SU-DHL-6 (cell line): ENCODE data around the gene L3MBTL4.

Experiments
- H2AFZ ChIP-seq: fragments of 200-600 bp; sonication (generic); 2 replicates; pipeline ENCODE4 v1.6.1; 2014; ENCODE audit warnings: low read depth, mild to moderate bottlenecking, moderate library complexity, mixed read lengths, antibody characterized with exemption, low read length; ENCODE audit not compliant: severe bottlenecking
- H3F3A ChIP-seq: fragments of 200-600 bp; shearing (Covaris generic); 2 replicates; pipeline ENCODE4 v1.6.0; 2016; ENCODE audit warnings: antibody characterized with exemption, mild to moderate bottlenecking; ENCODE audit not compliant: insufficient read depth
- H3K27ac ChIP-seq: fragments of 200-600 bp; sonication (generic); 2 replicates; pipeline ENCODE4 v1.5.1; 2016; ENCODE audit warnings: low read depth, mild to moderate bottlenecking, low read length, moderate library complexity, mixed read lengths
- H3K27me3 ChIP-seq: fragments of 200-600 bp; sonication (generic), shearing (Covaris generic); 2 replicates; pipeline ENCODE4 v1.6.0; 2014; ENCODE audit warnings: mild to moderate bottlenecking, low read length
- H3K36me3 ChIP-seq: fragments of 200-600 bp; sonication (generic); 2 replicates; pipeline ENCODE4 v1.6.1; 2014; ENCODE audit warnings: mild to moderate bottlenecking, low read length, mixed read lengths
- H3K4me2 ChIP-seq: fragments of 300-600, 200-600 bp; shearing (Covaris generic), sonication (generic); 2 replicates; pipeline ENCODE4 v1.6.0; 2014; ENCODE audit warnings: low read length, low read depth, mild to moderate bottlenecking; ENCODE audit not compliant: poor library complexity, severe bottlenecking
- H3K4me3 ChIP-seq: fragments of 200-600 bp; sonication (generic); 2 replicates; pipeline ENCODE4 v1.5.1; 2014; ENCODE audit warnings: antibody characterized with exemption, low read length, mild to moderate bottlenecking, mixed read lengths; ENCODE audit not compliant: insufficient read depth, poor library complexity, severe bottlenecking
- H3K79me2 ChIP-seq: fragments of 200-600 bp; sonication (generic); 2 replicates; pipeline ENCODE4 v1.6.1; 2014; ENCODE audit warnings: mild to moderate bottlenecking, low read length, moderate library complexity; ENCODE audit not compliant: insufficient read depth
- H3K9ac ChIP-seq: fragments of 200-600 bp; sonication (generic); 2 replicates; pipeline ENCODE4 v1.7.0; 2014; ENCODE audit warnings: mild to moderate bottlenecking, low read length
- H3K9me2 ChIP-seq: fragments of 200-600 bp; sonication (generic); replicated peaks from 2 replicates; pipeline ENCODE4 v1.6.1; 2014; ENCODE audit warnings: low read length; ENCODE audit not compliant: insufficient read depth
- H3K9me3 ChIP-seq: fragments of 200-600 bp; sonication (generic); 2 replicates; pipeline ENCODE4 v1.6.1; 2014; ENCODE audit warnings: low read length, mixed read lengths; ENCODE audit not compliant: insufficient read depth
- H4K20me1 ChIP-seq: fragments of 200-600 bp; sonication (generic); 2 replicates; pipeline ENCODE4 v1.6.1; 2014; ENCODE audit warnings: low read depth, mild to moderate bottlenecking, antibody characterized with exemption, low read length, moderate library complexity, mixed read lengths
- EZH2phosphoT487 ChIP-seq: fragments of 200-600 bp; sonication (generic), shearing (Covaris generic); conservative IDR thresholded peaks from 2 replicates; pipeline ENCODE4 v1.6.1; 2018; ENCODE audit warnings: mild to moderate bottlenecking, antibody characterized with exemption, low read length, moderate library complexity, mixed read lengths
- TF ChIP-seq, protein P1 (sequence below): fragments of 200-600 bp; sonication (generic); IDR thresholded peaks from one replicate; pipeline ENCODE4 v1.5.1; 2017; ENCODE audit warnings: antibody characterized with exemption, mild to moderate bottlenecking, low read length, moderate library complexity; ENCODE audit not compliant: insufficient read depth, poor library complexity, severe bottlenecking

L3MBTL4 gene

DNA sequence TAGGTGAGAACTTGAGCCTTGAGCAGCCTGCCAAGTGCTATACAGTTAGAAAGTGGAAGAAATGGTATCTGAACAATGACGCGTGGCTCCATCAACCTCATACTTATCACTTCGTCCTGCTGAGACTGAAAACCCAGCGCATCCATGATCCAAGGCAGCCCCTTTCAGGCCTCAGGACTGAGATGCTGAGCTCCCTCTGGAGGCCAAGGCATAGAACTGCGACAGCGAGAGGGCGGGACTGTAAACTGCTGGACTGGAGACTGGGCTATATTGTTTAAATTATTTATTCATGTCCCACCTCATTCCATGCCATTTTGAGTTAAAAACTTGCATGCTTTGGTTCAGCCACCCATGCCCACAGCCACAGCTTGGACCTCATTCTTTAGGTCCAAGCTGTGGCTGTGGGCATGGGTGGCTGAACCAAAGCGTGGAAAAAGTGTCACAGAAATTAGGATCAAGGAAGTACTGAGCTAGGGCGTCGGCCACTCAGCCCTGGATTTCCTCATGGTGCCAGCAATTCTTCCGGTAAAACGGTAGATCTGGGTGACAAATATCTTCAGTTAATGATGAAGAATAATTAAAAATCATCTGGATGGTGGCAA lies 195.5 kb downstream of the L3MBTL4 start:
- Histone ChIP-seq H3K9me2 (no peaks in the 10 kb centered on the region), H3K4me3 (no peak overlapping the region), H3K9ac (no peak overlapping the region), H3K27ac (no peak overlapping the region), H4K20me1 (no peaks in the 10 kb centered on the region), H3K4me2 (no peak overlapping the region), H3F3A (no peaks in the 10 kb centered on the region), H3K36me3 (no peaks in the 10 kb centered on the region), H3K9me3 (no peaks in the 10 kb centered on the region), H2AFZ (no peak overlapping the region), H3K27me3 (no peaks in the 10 kb centered on the region), H3K79me2 (no peaks in the 10 kb centered on the region)
- no peak for TF ChIP-seq EZH2phosphoT487
- TF ChIP-seq, protein P1, sequence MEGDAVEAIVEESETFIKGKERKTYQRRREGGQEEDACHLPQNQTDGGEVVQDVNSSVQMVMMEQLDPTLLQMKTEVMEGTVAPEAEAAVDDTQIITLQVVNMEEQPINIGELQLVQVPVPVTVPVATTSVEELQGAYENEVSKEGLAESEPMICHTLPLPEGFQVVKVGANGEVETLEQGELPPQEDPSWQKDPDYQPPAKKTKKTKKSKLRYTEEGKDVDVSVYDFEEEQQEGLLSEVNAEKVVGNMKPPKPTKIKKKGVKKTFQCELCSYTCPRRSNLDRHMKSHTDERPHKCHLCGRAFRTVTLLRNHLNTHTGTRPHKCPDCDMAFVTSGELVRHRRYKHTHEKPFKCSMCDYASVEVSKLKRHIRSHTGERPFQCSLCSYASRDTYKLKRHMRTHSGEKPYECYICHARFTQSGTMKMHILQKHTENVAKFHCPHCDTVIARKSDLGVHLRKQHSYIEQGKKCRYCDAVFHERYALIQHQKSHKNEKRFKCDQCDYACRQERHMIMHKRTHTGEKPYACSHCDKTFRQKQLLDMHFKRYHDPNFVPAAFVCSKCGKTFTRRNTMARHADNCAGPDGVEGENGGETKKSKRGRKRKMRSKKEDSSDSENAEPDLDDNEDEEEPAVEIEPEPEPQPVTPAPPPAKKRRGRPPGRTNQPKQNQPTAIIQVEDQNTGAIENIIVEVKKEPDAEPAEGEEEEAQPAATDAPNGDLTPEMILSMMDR, result peak; percentile 41

DNA sequence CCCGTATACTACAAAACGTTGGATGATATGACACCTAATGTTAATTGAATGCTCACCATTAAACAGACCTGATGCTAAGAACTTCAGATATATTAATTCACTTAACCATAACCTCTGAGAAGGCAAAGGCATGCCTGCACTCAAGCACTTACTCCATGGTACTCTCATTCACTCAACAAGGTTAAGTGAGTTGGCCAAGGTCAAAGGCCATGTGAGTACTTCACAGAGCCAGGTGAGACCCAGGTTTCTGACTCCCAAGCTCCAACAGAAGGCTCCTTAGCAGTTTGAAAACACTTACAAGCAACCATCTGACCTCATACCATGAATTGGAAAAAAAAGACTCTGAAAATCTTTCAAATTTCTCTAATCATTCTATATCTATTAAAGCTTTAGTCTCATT lies 198.8 kb downstream of the L3MBTL4 start:
- H3K36me3 ChIP-seq, result no peaks in the 10 kb centered on the region
- no peak overlapping the region for H3K4me3 ChIP-seq
- H3K79me2 ChIP-seq, result no peaks in the 10 kb centered on the region
- no peaks in the 10 kb centered on the region for H3K9me3 ChIP-seq
- no peaks in the 10 kb centered on the region for H4K20me1 ChIP-seq
- H3K9ac ChIP-seq, result no peak overlapping the region
- no peaks in the 10 kb centered on the region for H3K27me3 ChIP-seq
- H3K4me2 ChIP-seq, result no peak overlapping the region
- no peaks in the 10 kb centered on the region for H3F3A ChIP-seq
- TF ChIP-seq, protein P1, result no peak
- no peak for TF ChIP-seq EZH2phosphoT487
- no peak overlapping the region for H2AFZ ChIP-seq
- no peak overlapping the region for H3K27ac ChIP-seq
- H3K9me2 ChIP-seq, result no peaks in the 10 kb centered on the region

DNA sequence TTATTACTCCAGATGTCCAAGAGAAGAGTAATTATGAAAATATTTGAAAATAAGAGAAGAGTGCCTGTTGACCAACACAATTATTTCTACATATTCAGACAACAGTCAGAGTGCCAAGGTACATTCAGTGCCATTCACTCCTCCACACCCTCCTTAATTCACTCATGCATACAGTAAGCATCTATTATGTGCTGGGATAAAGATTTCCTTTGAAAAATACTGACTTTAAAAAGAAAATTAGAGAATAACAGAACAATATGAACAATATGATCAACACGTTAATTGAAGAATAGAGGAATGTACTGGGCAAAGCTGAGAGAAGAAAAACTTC lies 203.6 kb downstream of the L3MBTL4 start:
- Histone ChIP-seq H3K27ac (no peak overlapping the region), H3K4me2 (no peak overlapping the region), H4K20me1 (no peaks in the 10 kb centered on the region), H3K9me3 (no peaks in the 10 kb centered on the region), H3K4me3 (no peak overlapping the region), H3K79me2 (no peaks in the 10 kb centered on the region), H3K27me3 (no peaks in the 10 kb centered on the region), H3K9ac (no peak overlapping the region), H3K9me2 (no peaks in the 10 kb centered on the region), H3K36me3 (no peaks in the 10 kb centered on the region), H2AFZ (no peak overlapping the region), H3F3A (no peaks in the 10 kb centered on the region)
- TF ChIP-seq, protein P1, result no peak
- TF ChIP-seq EZH2phosphoT487, result no peak
